D721Med (cell line): ENCODE measurements around the gene DIAPH1.

Experiments used
- DNase-seq: peaks from one replicate; pipeline ENCODE4 v3.0.0; 2011; ENCODE audit warnings: low spot score; ENCODE audit not compliant: insufficient read length
- FAIRE-seq: peaks from 2 replicates; lab custom pipeline; 2011; peaks lifted over from hg19 to GRCh38; lab: Jason Lieb, UNC
- TF ChIP-seq, protein P1 (sequence below): IDR thresholded peaks from 2 replicates; pipeline ENCODE4 v1.5.1; 2012; ENCODE audit warnings: mild to moderate bottlenecking, control low read depth; ENCODE audit not compliant: insufficient read depth; ENCODE audit errors: missing control alignments

Gene DIAPH1

GRCh38 chr5:141483902-141484301 lies 134.9 kb downstream of the DIAPH1 start:
- FAIRE-seq (no peak), DNase-seq (no peak)
- TF ChIP-seq, protein P1, sequence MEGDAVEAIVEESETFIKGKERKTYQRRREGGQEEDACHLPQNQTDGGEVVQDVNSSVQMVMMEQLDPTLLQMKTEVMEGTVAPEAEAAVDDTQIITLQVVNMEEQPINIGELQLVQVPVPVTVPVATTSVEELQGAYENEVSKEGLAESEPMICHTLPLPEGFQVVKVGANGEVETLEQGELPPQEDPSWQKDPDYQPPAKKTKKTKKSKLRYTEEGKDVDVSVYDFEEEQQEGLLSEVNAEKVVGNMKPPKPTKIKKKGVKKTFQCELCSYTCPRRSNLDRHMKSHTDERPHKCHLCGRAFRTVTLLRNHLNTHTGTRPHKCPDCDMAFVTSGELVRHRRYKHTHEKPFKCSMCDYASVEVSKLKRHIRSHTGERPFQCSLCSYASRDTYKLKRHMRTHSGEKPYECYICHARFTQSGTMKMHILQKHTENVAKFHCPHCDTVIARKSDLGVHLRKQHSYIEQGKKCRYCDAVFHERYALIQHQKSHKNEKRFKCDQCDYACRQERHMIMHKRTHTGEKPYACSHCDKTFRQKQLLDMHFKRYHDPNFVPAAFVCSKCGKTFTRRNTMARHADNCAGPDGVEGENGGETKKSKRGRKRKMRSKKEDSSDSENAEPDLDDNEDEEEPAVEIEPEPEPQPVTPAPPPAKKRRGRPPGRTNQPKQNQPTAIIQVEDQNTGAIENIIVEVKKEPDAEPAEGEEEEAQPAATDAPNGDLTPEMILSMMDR = no peak

GRCh38 chr5:141479776-141480175 lies 139.0 kb downstream of the DIAPH1 start:
- DNase-seq (no peak), FAIRE-seq (no peak)
- TF ChIP-seq, protein P1 = no peak

DNA sequence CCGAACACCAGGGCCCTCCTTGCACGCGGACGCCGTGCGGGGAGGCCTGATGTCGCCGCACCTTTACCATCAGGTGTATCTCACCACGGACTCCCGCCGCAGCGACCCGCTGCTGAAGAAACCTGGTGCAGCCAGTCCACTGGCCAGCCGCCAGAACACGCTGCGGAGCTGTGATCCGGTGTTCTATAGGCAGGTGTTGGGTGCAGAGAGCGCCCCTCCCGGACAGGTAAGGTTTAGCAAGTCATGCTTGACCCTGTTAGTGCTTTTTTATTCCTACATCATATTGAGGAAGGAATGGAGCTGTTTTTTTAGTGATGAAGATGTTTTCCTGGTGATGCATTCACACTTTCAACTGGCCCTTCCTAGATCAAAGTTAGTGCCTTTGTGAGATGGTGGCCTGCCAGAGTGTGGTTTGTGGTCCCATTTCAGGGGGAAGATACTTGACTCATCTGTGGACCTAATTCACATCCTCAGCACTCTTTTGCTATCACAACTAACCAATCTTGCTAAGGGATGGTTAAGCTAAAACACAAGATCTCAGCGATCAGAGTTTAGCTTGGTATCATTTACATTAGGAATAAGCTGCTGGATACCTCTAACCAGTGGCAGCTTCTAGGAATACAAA lies 140.4 kb downstream of the DIAPH1 start:
- FAIRE-seq (no peak), DNase-seq (no peak)
- TF ChIP-seq, protein P1 = no peak

- FAIRE-seq = no peak
- no peak for DNase-seq
- TF ChIP-seq, protein P1 = no peak
Observed at GRCh38 chr5:141477815-141478214, 141.0 kb downstream of the DIAPH1 start.

- FAIRE-seq (no peak), DNase-seq (no peak)
- TF ChIP-seq, protein P1 = no peak
Observed at GRCh38 chr5:141477044-141477575, 141.7 kb downstream of the DIAPH1 start.

GRCh38 chr5:141476132-141476911 lies 142.5 kb downstream of the DIAPH1 start:
- FAIRE-seq (no peak), DNase-seq (no peak)
- TF ChIP-seq, protein P1 = no peak
